Thyroid gland (tissue), 4 donors: Measurements from ENCODE around the gene GLYATL2. TPM values are rescaled to one million over a fixed set of nuclear protein-coding genes. Genes with fewer than 3 reads are reported as not detected.

Source experiments
- DNase-seq, 2 donors: peaks; one replicate each; pipeline ENCODE4 v3.0.0-alpha.2; 2019
- H3K27ac ChIP-seq, 3 donors: fragments of 200-600 bp; sonication (generic); 1 replicate in 2 of 3; 2 replicates in 1 of 3; pipeline ENCODE4 v1.5.1; 2016 to 2019; ENCODE audit warnings: mild to moderate bottlenecking in 1 of 3, moderate library complexity in 1 of 3
- H3K27me3 ChIP-seq: fragments of 200-600 bp; sonication (generic); one replicate; pipeline ENCODE4 v1.5.1; 2019
- H3K36me3 ChIP-seq, 2 donors: fragments of 200-600 bp; sonication (generic); one replicate each; pipeline ENCODE4 v1.5.1; 2016 to 2019
- H3K4me1 ChIP-seq, 2 donors: fragments of 200-600 bp; sonication (generic); one replicate each; pipeline ENCODE4 v1.5.1; 2017 to 2019
- H3K4me3 ChIP-seq, 3 donors: fragments of 200-600 bp; sonication (generic); replicated peaks in 1 of 3; 1 replicate in 2 of 3; 2 replicates in 1 of 3; pipeline ENCODE4 v1.5.1; 2016; ENCODE audit warnings: mild to moderate bottlenecking in 1 of 3
- H3K9me3 ChIP-seq: fragments of 200-600 bp; sonication (generic); one replicate; pipeline ENCODE4 v1.5.1; 2017
- POLR2A ChIP-seq, 2 donors: fragments of 450-650 bp; IDR thresholded peaks; one replicate each; pipeline ENCODE4 v1.6.1; 2017; ENCODE audit warnings: antibody characterized with exemption in 2 of 2, mild to moderate bottlenecking in 2 of 2, moderate library complexity in 1 of 2
- WGBS, 2 donors: methylation state at CpG; one replicate each; pipeline ENCODE4 v1.1.5; 2017; 5-methylcytosine and 5-hydroxymethylcytosine counted together
- intact Hi-C: fragments of 100-400 bp; cut with DNase I; formaldehyde crosslinking; loops from one replicate; pipeline ENCODE4 v1.15.1; 2023
- total RNA-seq, 4 donors: library from RNA; depleted of rRNA; stranded (reverse); fragments of >200 nt; gene quantifications; one replicate each; pipeline ENCODE4 v1.2.3, GENCODE V29; 2016
- TF ChIP-seq, protein P1 (sequence below), 6 experiments: fragments of 200-600 bp in 3 of 6; fragments of 450-650 bp in 3 of 6; sonication (generic) in 3 of 6; IDR thresholded peaks; one replicate each; pipeline ENCODE4 v1.5.1; 2016 to 2019; ENCODE audit warnings: antibody characterized with exemption in 6 of 6, mild to moderate bottlenecking in 2 of 6, inconsistent platforms in 1 of 6, moderate library complexity in 1 of 6

Gene GLYATL2
- total RNA-seq, 4 donors from 2014 or later, result 2.4 TPM; not detected in 3

DNA sequence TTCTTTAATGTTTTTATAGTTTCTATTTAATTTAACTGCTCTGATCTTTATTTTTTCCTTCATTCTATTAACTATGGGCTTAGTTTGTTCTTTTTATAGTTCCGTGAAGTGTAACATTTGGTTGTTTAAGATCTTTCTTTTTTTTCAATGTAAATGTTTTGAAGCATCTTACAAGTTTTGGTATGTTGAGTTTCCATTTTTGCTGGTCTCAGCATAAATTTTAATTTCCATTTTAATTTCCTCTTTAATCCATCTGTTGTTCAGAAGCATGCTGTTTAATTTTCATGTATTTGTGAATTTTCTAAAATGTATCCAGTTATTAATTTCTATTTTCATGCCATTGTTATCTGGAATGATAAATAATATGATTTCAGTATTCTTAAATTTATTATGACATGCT is 17.0 kb upstream of the GLYATL2 start:
- H3K36me3 ChIP-seq, result no peaks in the 10 kb centered on the region
- intact Hi-C loops, result no loop called here
- H3K4me1 ChIP-seq, result no peaks in the 10 kb centered on the region
- WGBS, 2 donors, result 95 to 96% methylated on average over 1 of the region's 1 CpG
- no peaks in the 10 kb centered on the region for H3K27me3 ChIP-seq
- no peak overlapping the region for H3K4me3 ChIP-seq
- no peak for TF ChIP-seq POLR2A (IDR thresholded peaks at IDR 0.05)
- TF ChIP-seq, protein P1, sequence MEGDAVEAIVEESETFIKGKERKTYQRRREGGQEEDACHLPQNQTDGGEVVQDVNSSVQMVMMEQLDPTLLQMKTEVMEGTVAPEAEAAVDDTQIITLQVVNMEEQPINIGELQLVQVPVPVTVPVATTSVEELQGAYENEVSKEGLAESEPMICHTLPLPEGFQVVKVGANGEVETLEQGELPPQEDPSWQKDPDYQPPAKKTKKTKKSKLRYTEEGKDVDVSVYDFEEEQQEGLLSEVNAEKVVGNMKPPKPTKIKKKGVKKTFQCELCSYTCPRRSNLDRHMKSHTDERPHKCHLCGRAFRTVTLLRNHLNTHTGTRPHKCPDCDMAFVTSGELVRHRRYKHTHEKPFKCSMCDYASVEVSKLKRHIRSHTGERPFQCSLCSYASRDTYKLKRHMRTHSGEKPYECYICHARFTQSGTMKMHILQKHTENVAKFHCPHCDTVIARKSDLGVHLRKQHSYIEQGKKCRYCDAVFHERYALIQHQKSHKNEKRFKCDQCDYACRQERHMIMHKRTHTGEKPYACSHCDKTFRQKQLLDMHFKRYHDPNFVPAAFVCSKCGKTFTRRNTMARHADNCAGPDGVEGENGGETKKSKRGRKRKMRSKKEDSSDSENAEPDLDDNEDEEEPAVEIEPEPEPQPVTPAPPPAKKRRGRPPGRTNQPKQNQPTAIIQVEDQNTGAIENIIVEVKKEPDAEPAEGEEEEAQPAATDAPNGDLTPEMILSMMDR (IDR thresholded peaks at IDR 0.05), result no peak
- H3K27ac ChIP-seq, result no peak overlapping the region
- H3K9me3 ChIP-seq, result no peaks in the 10 kb centered on the region
- no peak for DNase-seq

DNA sequence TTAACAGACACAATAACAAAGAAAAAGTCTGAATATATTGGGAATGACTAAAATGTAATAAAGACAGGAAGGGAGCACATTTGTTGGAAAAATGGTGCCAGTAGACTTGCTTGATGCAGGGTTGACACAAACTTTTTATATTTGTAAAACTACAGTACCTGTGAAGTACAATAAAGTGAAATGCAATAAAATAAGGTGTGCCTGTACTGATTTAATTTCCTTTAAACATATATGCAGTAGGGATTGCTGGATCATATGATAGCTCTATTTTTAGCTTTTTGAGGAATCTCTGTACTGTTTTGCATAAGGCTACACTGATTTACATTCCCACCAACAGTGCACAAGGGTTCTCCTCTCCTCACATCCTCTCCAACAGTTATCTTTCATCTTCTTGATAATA is 12.3 kb upstream of the GLYATL2 start:
- Histone ChIP-seq H3K27me3 (no peaks in the 10 kb centered on the region), H3K4me1 (no peaks in the 10 kb centered on the region), H3K36me3 (no peaks in the 10 kb centered on the region), H3K27ac (no peak overlapping the region), H3K9me3 (no peaks in the 10 kb centered on the region), H3K4me3 (no peak overlapping the region)
- no peak for TF ChIP-seq POLR2A (IDR thresholded peaks at IDR 0.05)
- TF ChIP-seq, protein P1 (IDR thresholded peaks at IDR 0.05), result no peak
- intact Hi-C loops, result no loop called here
- no peak for DNase-seq

DNA sequence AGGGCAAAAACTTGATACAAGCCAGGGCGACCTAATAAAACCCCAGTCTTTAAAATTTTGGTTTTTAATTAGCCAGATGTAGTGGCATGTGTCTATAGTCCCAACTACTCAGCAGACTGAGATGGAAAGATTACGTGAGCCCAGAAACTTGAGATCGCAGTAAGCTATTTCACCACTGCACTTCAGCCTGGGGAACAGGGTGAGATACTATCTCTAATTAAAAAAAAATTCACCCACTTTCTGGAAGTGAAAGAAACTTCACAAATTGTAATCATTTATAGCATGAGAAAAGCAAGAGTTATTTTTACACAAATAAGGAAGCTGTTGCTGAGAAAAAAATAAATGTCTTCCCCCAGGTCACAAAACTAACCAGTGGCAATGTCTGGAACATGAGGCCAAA is 882 bp upstream of the GLYATL2 start:
- no peaks in the 10 kb centered on the region for H3K36me3 ChIP-seq
- WGBS, 2 donors, result 41 to 62% methylated on average over 3 of the region's 3 CpGs
- no peaks in the 10 kb centered on the region for H3K9me3 ChIP-seq
- DNase-seq, result no peak
- no peak overlapping the region for H3K27ac ChIP-seq
- intact Hi-C loops, result no loop called here
- no peaks in the 10 kb centered on the region for H3K4me1 ChIP-seq
- TF ChIP-seq, protein P1 (IDR thresholded peaks at IDR 0.05), result no peak
- TF ChIP-seq POLR2A (IDR thresholded peaks at IDR 0.05), result no peak
- H3K4me3 ChIP-seq, result no peak overlapping the region
- no peaks in the 10 kb centered on the region for H3K27me3 ChIP-seq

DNA sequence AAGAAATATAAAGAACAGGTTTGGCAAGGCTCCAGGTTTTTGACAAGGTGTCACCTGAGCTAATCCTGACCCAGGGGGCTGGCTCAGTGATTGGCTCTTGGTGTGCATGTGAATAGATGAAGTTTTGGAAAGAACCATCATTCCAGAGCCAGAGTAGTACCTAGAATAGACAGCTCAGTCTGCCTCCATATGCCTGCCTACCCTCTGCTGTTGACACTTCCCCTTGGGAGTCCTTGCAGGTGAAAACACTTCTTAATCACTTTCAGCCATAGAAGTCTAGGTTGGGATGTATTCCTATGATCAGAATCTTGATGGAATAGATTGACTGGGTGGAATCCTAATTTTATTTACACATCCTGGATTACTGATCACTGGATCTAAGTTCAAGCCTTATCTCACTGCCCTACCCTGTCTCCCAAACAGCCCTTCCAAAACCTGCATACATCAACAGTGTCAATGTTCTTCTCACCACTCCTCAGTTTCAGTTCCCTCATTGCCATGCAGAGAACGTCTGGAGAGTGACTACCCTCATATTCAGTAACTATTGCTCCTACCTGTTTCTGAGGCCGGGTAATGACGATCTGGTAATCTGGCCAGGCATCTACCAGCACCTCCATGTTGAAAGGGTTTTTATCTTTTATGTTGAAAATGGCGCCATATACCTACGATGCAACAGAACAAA is 6.7 kb downstream of the GLYATL2 start:
- Histone ChIP-seq H3K27me3 (no peaks in the 10 kb centered on the region), H3K36me3 (no peaks in the 10 kb centered on the region), H3K4me3 (no peak overlapping the region), H3K27ac (no peak overlapping the region), H3K4me1 (no peaks in the 10 kb centered on the region), H3K9me3 (no peaks in the 10 kb centered on the region)
- intact Hi-C loops, result no loop called here
- TF ChIP-seq, protein P1 (IDR thresholded peaks at IDR 0.05), result no peak
- TF ChIP-seq POLR2A (IDR thresholded peaks at IDR 0.05), result no peak
- DNase-seq, result no peak
- WGBS, 2 donors, result 86 to 90% methylated on average over 5 of the region's 5 CpGs

DNA sequence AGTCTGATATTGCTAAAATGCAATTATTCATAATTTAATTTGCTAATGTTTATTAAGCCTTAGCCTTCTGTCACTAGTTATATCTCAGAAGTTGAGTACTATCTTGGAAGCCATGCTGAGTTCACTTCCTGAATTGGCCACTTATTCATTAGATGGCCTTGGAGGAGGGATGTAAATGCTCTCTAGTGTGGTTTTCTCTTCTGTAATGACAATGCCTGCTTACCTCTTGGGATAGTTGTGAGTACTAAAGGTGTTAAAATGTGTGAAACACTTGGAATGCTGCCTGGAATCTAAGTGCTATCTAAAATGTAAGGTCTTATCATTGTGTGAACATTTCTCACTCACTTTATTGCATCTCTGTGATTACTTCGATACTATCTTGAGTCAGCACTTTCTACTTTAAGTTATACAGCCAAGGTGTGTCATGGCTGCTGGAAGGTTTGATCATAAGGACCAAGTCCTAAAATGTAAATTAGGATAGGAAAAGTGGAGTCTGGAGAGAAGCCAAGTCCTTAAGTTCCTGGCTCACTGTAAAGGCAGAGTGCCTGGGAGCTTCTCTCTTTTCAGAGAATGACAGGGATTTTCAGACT is 12.4 kb downstream of the GLYATL2 start:
- H3K4me3 ChIP-seq, result no peak overlapping the region

More for the DNA sequence above, 12.4 kb downstream of the GLYATL2 start:
- no peak for DNase-seq
- Histone ChIP-seq H3K9me3 (no peaks in the 10 kb centered on the region), H3K27ac (no peak overlapping the region), H3K27me3 (no peaks in the 10 kb centered on the region), H3K36me3 (no peaks in the 10 kb centered on the region), H3K4me1 (no peaks in the 10 kb centered on the region)
- TF ChIP-seq, protein P1 (IDR thresholded peaks at IDR 0.05), result no peak
- TF ChIP-seq POLR2A (IDR thresholded peaks at IDR 0.05), result no peak
- intact Hi-C loops, result no loop called here
- 83 to 87% methylated on average over 1 of the region's 1 CpG for WGBS, 2 donors
